NCI-H510A (cell line): ENCODE results near the gene XPA.
"Not testable (repeated sequence)": the region's sequence is repeated elsewhere in the genome, so short reads cannot be mapped to it uniquely, and the experiment has no call there.

Experiments used
- DNase-seq: peaks from one replicate; lab custom pipeline; 2025; lab: John Stamatoyannopoulos, UW

XPA gene

GRCh38 chr9:97696803-97697601 is at the start of gene XPA:
Gene XPA, minus strand, starts transcription at chr9:97697340. Its CDS starts 48 bp downstream, at chr9:97697292.
- peak; percentile 92 for DNase-seq

- no peak for DNase-seq
Observed at GRCh38 chr9:97744710-97745708, 47.9 kb upstream of the XPA start.

- DNase-seq = not testable (repeated sequence)
Observed at GRCh38 chr9:97744025-97744424, 46.9 kb upstream of the XPA start.

- DNase-seq = no peak
Observed at GRCh38 chr9:97742545-97742944, 45.4 kb upstream of the XPA start.

GRCh38 chr9:97741947-97742346 is 44.8 kb upstream of the XPA start:
- DNase-seq = no peak

GRCh38 chr9:97740848-97741821 is 44.0 kb upstream of the XPA start:
- no peak for DNase-seq

- DNase-seq = no peak
Observed at GRCh38 chr9:97737429-97737828, 40.3 kb upstream of the XPA start.

GRCh38 chr9:97735070-97735600 is 38.0 kb upstream of the XPA start:
- no peak for DNase-seq

- no peak for DNase-seq
Observed at GRCh38 chr9:97726716-97727115, 29.6 kb upstream of the XPA start.

- DNase-seq = no peak
Observed at GRCh38 chr9:97723819-97724218, 26.7 kb upstream of the XPA start.

GRCh38 chr9:97722331-97722730 is 25.2 kb upstream of the XPA start:
- DNase-seq = no peak

GRCh38 chr9:97721396-97721795 is 24.3 kb upstream of the XPA start:
- no peak for DNase-seq

GRCh38 chr9:97717866-97718265 is 20.7 kb upstream of the XPA start:
- no peak for DNase-seq

- no peak for DNase-seq
Observed at GRCh38 chr9:97714435-97714834, 17.3 kb upstream of the XPA start.

GRCh38 chr9:97711223-97711626 is 14.1 kb upstream of the XPA start:
- no peak for DNase-seq

- DNase-seq = peak; percentile 42
Observed at GRCh38 chr9:97710356-97711222, 13.4 kb upstream of the XPA start.

- DNase-seq = no peak
Observed at GRCh38 chr9:97706246-97706645, 9.1 kb upstream of the XPA start.

- DNase-seq = no peak
Observed at GRCh38 chr9:97705354-97705950, 8.3 kb upstream of the XPA start.

GRCh38 chr9:97704851-97705250 is 7.7 kb upstream of the XPA start:
- DNase-seq = no peak

- no peak for DNase-seq
Observed at GRCh38 chr9:97704345-97704677, 7.2 kb upstream of the XPA start.
